Lower leg skin (tissue), 3 donors: ENCODE results near the gene CSNK1G3.

ENCODE experiments used
- CTCF ChIP-seq, 3 donors: fragments of 450-650 bp; IDR thresholded peaks; one replicate each; pipeline ENCODE4 v1.5.1; 2016; ENCODE audit warnings: antibody characterized with exemption in 3 of 3, mild to moderate bottlenecking in 3 of 3, moderate library complexity in 2 of 3
- POLR2A ChIP-seq, 2 donors: fragments of 450-650 bp; IDR thresholded peaks; one replicate each; pipeline ENCODE4 v1.6.1; 2016 to 2017; ENCODE audit warnings: antibody characterized with exemption in 2 of 2, mild to moderate bottlenecking in 1 of 2, moderate library complexity in 1 of 2

DNA sequence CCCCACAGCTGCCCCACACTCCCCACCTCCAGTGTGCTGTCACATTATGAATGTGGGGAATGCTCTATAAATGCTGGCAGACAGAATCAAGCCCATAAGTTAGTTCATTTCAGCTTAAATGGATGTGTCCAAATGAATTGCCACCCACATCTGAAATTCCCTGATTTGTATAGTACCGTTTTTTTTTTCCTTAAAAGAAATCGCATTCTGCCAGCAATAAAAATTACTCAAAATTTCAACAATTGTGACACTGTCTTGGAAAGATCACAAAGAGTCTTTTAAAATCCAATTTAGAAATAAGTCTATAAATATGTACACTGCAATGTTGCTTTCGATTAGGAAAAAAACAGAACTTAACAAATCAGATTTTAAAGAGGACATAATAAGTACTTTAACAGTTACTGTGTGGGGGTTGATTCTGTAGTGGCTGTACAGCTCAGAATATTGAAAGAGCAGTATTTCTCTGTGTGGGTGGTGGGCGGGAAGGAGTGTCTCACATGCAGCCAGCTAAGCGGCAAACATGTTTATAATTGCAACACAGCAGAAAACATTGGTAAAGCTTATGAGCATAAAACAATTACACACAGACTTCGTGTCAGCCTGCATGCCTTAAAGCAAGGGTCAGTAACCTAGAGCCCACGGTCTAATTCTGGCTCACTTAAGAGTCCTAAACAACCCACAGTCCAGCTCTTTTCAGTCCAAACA lies 24.9 kb upstream of the CSNK1G3 start:
- TF ChIP-seq POLR2A (IDR thresholded peaks at IDR 0.05) (no peak), CTCF (IDR thresholded peaks at IDR 0.05) (no peak)
